HEK293 (cell line): ENCODE data around the gene TSBP1.

Experiments
- CTCF ChIP-seq: fragments of 450-650 bp; formaldehyde crosslinking; IDR thresholded peaks from 2 replicates; pipeline ENCODE4 v1.5.1; 2016; ENCODE audit warnings: missing biosample characterization, missing genetic modification characterization
- HOXC10 ChIP-seq: sonication (generic); formaldehyde crosslinking; IDR thresholded peaks from 2 replicates; pipeline ENCODE4 v1.8.1; 2023; ENCODE audit warnings: mild to moderate bottlenecking, missing genetic modification reagents
- MZF1 ChIP-seq: fragments of 450-650 bp; formaldehyde crosslinking; IDR thresholded peaks from 2 replicates; pipeline ENCODE4 v1.5.1; 2017; ENCODE audit warnings: missing biosample characterization, missing genetic modification characterization, borderline replicate concordance
- PATZ1 ChIP-seq: fragments of 450-650 bp; formaldehyde crosslinking; IDR thresholded peaks from 2 replicates; pipeline ENCODE4 v1.5.1; 2016; ENCODE audit warnings: missing biosample characterization, missing genetic modification characterization
- REST ChIP-seq: fragments of 450-650 bp; formaldehyde crosslinking; IDR thresholded peaks from 2 replicates; pipeline ENCODE4 v1.5.1; 2016; ENCODE audit warnings: missing biosample characterization, missing genetic modification characterization
- SP2 ChIP-seq: fragments of 450-650 bp; formaldehyde crosslinking; IDR thresholded peaks from 2 replicates; pipeline ENCODE4 v1.5.1; 2016; ENCODE audit warnings: missing biosample characterization, missing genetic modification characterization
- SP3 ChIP-seq: fragments of 450-650 bp; formaldehyde crosslinking; IDR thresholded peaks from 2 replicates; pipeline ENCODE4 v1.5.1; 2016; ENCODE audit warnings: missing biosample characterization, missing genetic modification characterization
- ZBTB20 ChIP-seq: fragments of 450-650 bp; formaldehyde crosslinking; IDR thresholded peaks from 2 replicates; pipeline ENCODE4 v1.5.1; 2016; ENCODE audit warnings: missing biosample characterization, missing genetic modification characterization
- ZNF146 ChIP-seq: fragments of 450-650 bp; formaldehyde crosslinking; IDR thresholded peaks from 2 replicates; pipeline ENCODE4 v1.5.1; 2016; ENCODE audit warnings: missing biosample characterization, missing genetic modification characterization
- ZNF19 ChIP-seq: fragments of 450-650 bp; formaldehyde crosslinking; IDR thresholded peaks from 2 replicates; pipeline ENCODE4; 2016; ENCODE audit warnings: missing biosample characterization, missing genetic modification characterization, low read depth
- ZNF274 ChIP-seq, 2 experiments: fragments of 200-500 bp in 1 of 2; fragments of 450-650 bp in 1 of 2; sonication (Bioruptor generic) in 1 of 2; formaldehyde crosslinking in 1 of 2; IDR thresholded peaks; 2 replicates each; pipeline versions ENCODE4 v1.5.1 to v1.6.1; 2014 to 2016; ENCODE audit warnings: borderline replicate concordance in 1 of 2, inconsistent platforms in 1 of 2, low read length in 1 of 2, missing biosample characterization in 1 of 2, missing genetic modification characterization in 1 of 2
- ZNF626 ChIP-seq: fragments of 450-650 bp; sonication (Bioruptor Pico); formaldehyde crosslinking; IDR thresholded peaks from 2 replicates; pipeline ENCODE4 v1.5.1; 2018; ENCODE audit warnings: missing biosample characterization, missing genetic modification characterization, inconsistent platforms
- ZNF704 ChIP-seq: fragments of 450-650 bp; formaldehyde crosslinking; IDR thresholded peaks from 2 replicates; pipeline ENCODE4 v1.5.1; 2016; ENCODE audit warnings: missing biosample characterization, missing genetic modification characterization

GRCh38 chr6:32391505-32391904, 19.8 kb upstream of the TSBP1 start:
- TF ChIP-seq ZNF274 (IDR thresholded peaks at IDR 0.05; ENCODE audit: low read length): no peak
- no peak for TF ChIP-seq ZNF274 (tag by site-specific recombination; IDR thresholded peaks at IDR 0.05; ENCODE audit: borderline replicate concordance)
- no peak for TF ChIP-seq REST (tag by site-specific recombination)
- no peak for TF ChIP-seq ZNF704 (tag by site-specific recombination)
- no peak for TF ChIP-seq SP3 (tag by site-specific recombination)
- TF ChIP-seq HOXC10: no peak
- no peak for TF ChIP-seq ZNF19 (tag by site-specific recombination)
- TF ChIP-seq CTCF (tag by site-specific recombination): no peak
- no peak for TF ChIP-seq ZBTB20 (tag by site-specific recombination)
- no peak for TF ChIP-seq SP2
- no peak for TF ChIP-seq ZNF146
- no peak for TF ChIP-seq PATZ1 (tag by site-specific recombination)
- TF ChIP-seq ZNF626 (tag by site-specific recombination): no peak
- no peak for TF ChIP-seq MZF1 (tag by site-specific recombination)
